ENCODE data around the gene SLC12A5.
A peak's percentile ranks its signal among the peaks of the same experiment; 100 is the strongest.

SLC12A5 gene

GRCh38 chr20:46006964-46007363 is 22.1 kb upstream of the SLC12A5 start:
- no peak for DNase-seq (ENCODE audit: low read depth)

GRCh38 chr20:46007671-46008070 is 21.3 kb upstream of the SLC12A5 start:
- no peak for DNase-seq (ENCODE audit: low read depth)

- DNase-seq (ENCODE audit: low read depth) = no peak
Observed at GRCh38 chr20:46009816-46010215, 19.2 kb upstream of the SLC12A5 start.

- peak; percentile 23 for DNase-seq (ENCODE audit: low read depth)
Observed at GRCh38 chr20:46010491-46011391, 18.3 kb upstream of the SLC12A5 start.

- DNase-seq (ENCODE audit: low read depth) = no peak
Observed at GRCh38 chr20:46011631-46012482, 17.2 kb upstream of the SLC12A5 start.

- DNase-seq (ENCODE audit: low read depth) = no peak
Observed at GRCh38 chr20:46012921-46013320, 16.1 kb upstream of the SLC12A5 start.

GRCh38 chr20:46013322-46013828 is 15.6 kb upstream of the SLC12A5 start:
- no peak for DNase-seq (ENCODE audit: low read depth)

GRCh38 chr20:46013829-46014516 is 15.0 kb upstream of the SLC12A5 start:
- DNase-seq (ENCODE audit: low read depth) = peak; percentile 50

- DNase-seq (ENCODE audit: low read depth) = no peak
Observed at GRCh38 chr20:46014517-46015396, 14.3 kb upstream of the SLC12A5 start.

GRCh38 chr20:46017272-46017671 is 11.7 kb upstream of the SLC12A5 start:
- no peak for DNase-seq (ENCODE audit: low read depth)

GRCh38 chr20:46018112-46018511 is 10.9 kb upstream of the SLC12A5 start:
- DNase-seq (ENCODE audit: low read depth) = no peak

GRCh38 chr20:46018611-46019010 is 10.4 kb upstream of the SLC12A5 start:
- DNase-seq (ENCODE audit: low read depth) = no peak

- no peak for DNase-seq (ENCODE audit: low read depth)
Observed at GRCh38 chr20:46020555-46020954, 8.5 kb upstream of the SLC12A5 start.

- DNase-seq (ENCODE audit: low read depth) = peak; percentile 19
Observed at GRCh38 chr20:46021361-46022359, 7.4 kb upstream of the SLC12A5 start.

- peak; percentile 50 for DNase-seq (ENCODE audit: low read depth)
Observed at GRCh38 chr20:46022411-46023147, 6.4 kb upstream of the SLC12A5 start.

- DNase-seq (ENCODE audit: low read depth) = no peak
Observed at GRCh38 chr20:46023148-46023484, 5.9 kb upstream of the SLC12A5 start.

GRCh38 chr20:46023999-46024398 is 5.0 kb upstream of the SLC12A5 start:
- no peak for DNase-seq (ENCODE audit: low read depth)

GRCh38 chr20:46025376-46025783 is 3.6 kb upstream of the SLC12A5 start:
- DNase-seq (ENCODE audit: low read depth) = no peak

GRCh38 chr20:46027245-46027853 is 1.7 kb upstream of the SLC12A5 start:
- no peak for DNase-seq (ENCODE audit: low read depth)

Data from activated T-helper 1 cell treated with Interleukin-2 at 50 U/mL for 16 hours (primary cell).